Loucy (cell line): ENCODE data around the gene FSIP2.

ENCODE experiments used
- H2AFZ ChIP-seq: fragments of 200-600 bp; sonication (generic); 2 replicates; pipeline ENCODE4 v1.6.0; 2016; ENCODE audit warnings: antibody characterized with exemption, mild to moderate bottlenecking, low read length, moderate library complexity
- H3F3A ChIP-seq: fragments of 200-600 bp; 2 replicates; pipeline ENCODE4 v1.6.0; 2016; ENCODE audit warnings: antibody characterized with exemption, low read depth, mild to moderate bottlenecking
- H3K27me3 ChIP-seq: fragments of 200-600 bp; sonication (generic); 2 replicates; pipeline ENCODE4 v1.6.1; 2014; ENCODE audit warnings: low read length, mild to moderate bottlenecking; ENCODE audit not compliant: insufficient read depth, poor library complexity, severe bottlenecking
- H3K36me3 ChIP-seq: fragments of 200-600 bp; sonication (generic); 2 replicates; pipeline ENCODE4 v1.6.1; 2016; ENCODE audit warnings: low read length; ENCODE audit not compliant: insufficient read depth
- H3K4me1 ChIP-seq: fragments of 200-600 bp; sonication (generic); 2 replicates; pipeline ENCODE4 v1.5.1; 2014; ENCODE audit warnings: low read length, mild to moderate bottlenecking; ENCODE audit not compliant: insufficient read depth, poor library complexity, severe bottlenecking
- H3K4me2 ChIP-seq: fragments of 200-600 bp; sonication (generic); 2 replicates; pipeline ENCODE4 v1.6.0; 2014; ENCODE audit warnings: antibody characterized with exemption, low read length, low read depth, mild to moderate bottlenecking; ENCODE audit not compliant: poor library complexity, severe bottlenecking
- H3K4me3 ChIP-seq: fragments of 200-600 bp; sonication (generic); 2 replicates; pipeline ENCODE4 v1.5.1; 2014; ENCODE audit warnings: low read length, mild to moderate bottlenecking, mixed read lengths; ENCODE audit not compliant: poor library complexity, severe bottlenecking
- H3K79me2 ChIP-seq: fragments of 200-600 bp; sonication (generic); 2 replicates; pipeline ENCODE4 v1.6.1; 2014; ENCODE audit warnings: low read length; ENCODE audit not compliant: insufficient read depth
- H3K9ac ChIP-seq: fragments of 200-600 bp; sonication (generic); 2 replicates; pipeline ENCODE4 v1.6.0; 2014; ENCODE audit warnings: mild to moderate bottlenecking, low read depth, low read length, moderate library complexity; ENCODE audit not compliant: poor library complexity, severe bottlenecking
- H3K9me2 ChIP-seq: fragments of 200-600 bp; sonication (generic); replicated peaks from 2 replicates; pipeline ENCODE4 v1.6.1; 2016; ENCODE audit warnings: low read depth, low read length, mixed read lengths
- H3K9me3 ChIP-seq: fragments of 200-600 bp; sonication (generic); 2 replicates; pipeline ENCODE4 v1.6.1; 2014; ENCODE audit warnings: mild to moderate bottlenecking, antibody characterized with exemption, low read length, low read depth; ENCODE audit not compliant: insufficient read depth
- H4K20me1 ChIP-seq: fragments of 200-600 bp; sonication (generic); 2 replicates; pipeline ENCODE4 v1.6.0; 2014; ENCODE audit warnings: antibody characterized with exemption, low read length, mild to moderate bottlenecking; ENCODE audit not compliant: insufficient read depth, poor library complexity, severe bottlenecking
- EZH2phosphoT487 ChIP-seq: fragments of 200-600 bp; IDR thresholded peaks from 2 replicates; pipeline ENCODE4 v1.6.1; 2018; ENCODE audit warnings: antibody characterized with exemption, mild to moderate bottlenecking, moderate library complexity, borderline replicate concordance
- TF ChIP-seq, protein P1 (sequence below): fragments of 200-600 bp; sonication (generic); conservative IDR thresholded peaks from 2 replicates; pipeline ENCODE4 v1.5.1; 2014; ENCODE audit warnings: mild to moderate bottlenecking, antibody characterized with exemption, low read length

The FSIP2 gene

DNA sequence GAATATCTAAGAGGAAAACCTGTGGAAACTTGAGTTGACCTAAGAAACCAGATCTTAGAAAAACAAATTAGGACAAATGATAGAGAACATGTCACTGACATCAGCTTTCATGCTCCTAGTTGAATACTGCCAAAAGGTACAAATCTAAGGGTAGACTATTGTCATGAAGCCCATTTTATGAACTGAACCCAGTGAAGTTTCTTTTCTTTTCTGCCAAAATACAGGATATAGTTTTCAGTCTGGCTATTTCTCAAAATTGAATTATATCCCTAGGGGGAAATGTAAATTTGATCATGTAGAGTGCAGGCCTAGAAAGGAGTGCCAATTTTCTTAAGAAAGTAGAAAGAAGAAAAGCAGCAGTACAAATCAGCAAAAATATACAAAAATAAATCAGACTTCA lies 46.6 kb downstream of the FSIP2 start:
- Histone ChIP-seq H3K79me2 (no peaks in the 10 kb centered on the region), H3K36me3 (no peaks in the 10 kb centered on the region), H3K9ac (no peak overlapping the region), H3K9me3 (no peaks in the 10 kb centered on the region; the same call in 1 of the 2 replicates), H4K20me1 (no peaks in the 10 kb centered on the region), H3F3A (no peaks in the 10 kb centered on the region), H2AFZ (no peak overlapping the region), H3K4me2 (no peak overlapping the region), H3K9me2 (no peaks in the 10 kb centered on the region), H3K4me3 (no peak overlapping the region), H3K27me3 (no peaks in the 10 kb centered on the region), H3K4me1 (no peaks in the 10 kb centered on the region)
- TF ChIP-seq, protein P1, sequence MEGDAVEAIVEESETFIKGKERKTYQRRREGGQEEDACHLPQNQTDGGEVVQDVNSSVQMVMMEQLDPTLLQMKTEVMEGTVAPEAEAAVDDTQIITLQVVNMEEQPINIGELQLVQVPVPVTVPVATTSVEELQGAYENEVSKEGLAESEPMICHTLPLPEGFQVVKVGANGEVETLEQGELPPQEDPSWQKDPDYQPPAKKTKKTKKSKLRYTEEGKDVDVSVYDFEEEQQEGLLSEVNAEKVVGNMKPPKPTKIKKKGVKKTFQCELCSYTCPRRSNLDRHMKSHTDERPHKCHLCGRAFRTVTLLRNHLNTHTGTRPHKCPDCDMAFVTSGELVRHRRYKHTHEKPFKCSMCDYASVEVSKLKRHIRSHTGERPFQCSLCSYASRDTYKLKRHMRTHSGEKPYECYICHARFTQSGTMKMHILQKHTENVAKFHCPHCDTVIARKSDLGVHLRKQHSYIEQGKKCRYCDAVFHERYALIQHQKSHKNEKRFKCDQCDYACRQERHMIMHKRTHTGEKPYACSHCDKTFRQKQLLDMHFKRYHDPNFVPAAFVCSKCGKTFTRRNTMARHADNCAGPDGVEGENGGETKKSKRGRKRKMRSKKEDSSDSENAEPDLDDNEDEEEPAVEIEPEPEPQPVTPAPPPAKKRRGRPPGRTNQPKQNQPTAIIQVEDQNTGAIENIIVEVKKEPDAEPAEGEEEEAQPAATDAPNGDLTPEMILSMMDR = no peak
- TF ChIP-seq EZH2phosphoT487 = no peak

DNA sequence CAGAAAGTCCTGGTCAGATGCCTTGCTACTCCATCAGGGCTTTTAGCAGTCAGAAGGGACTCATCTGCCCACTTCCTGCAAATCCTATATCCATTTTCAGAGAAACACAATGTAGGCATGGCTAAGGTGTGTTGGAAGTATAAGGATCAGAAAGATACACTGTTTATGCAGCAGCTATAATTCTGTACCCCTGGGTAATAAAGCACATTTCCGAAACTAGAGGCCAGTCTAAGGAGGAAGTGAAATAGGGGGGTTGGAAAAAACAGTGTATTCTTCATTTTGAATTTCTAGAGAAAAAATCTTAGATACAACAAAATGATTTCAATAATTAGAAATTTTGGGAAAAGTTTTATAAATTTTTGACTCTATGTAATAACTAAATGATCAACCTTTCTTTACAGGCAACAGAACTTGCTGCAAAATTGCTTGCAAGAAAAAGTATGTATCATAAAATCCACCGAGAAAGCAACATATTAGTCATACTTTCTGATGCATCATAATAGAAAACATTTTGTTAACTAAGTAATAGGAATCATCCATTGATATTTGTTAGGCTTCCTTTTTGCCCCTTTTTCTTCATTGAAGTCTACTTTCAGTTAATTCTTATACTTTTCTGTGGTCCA lies 47.4 kb downstream of the FSIP2 start:
- no peaks in the 10 kb centered on the region for H4K20me1 ChIP-seq
- no peaks in the 10 kb centered on the region for H3K79me2 ChIP-seq
- no peak overlapping the region for H3K9ac ChIP-seq
- H3K4me1 ChIP-seq = no peaks in the 10 kb centered on the region
- TF ChIP-seq EZH2phosphoT487 = no peak
- TF ChIP-seq, protein P1 = no peak
- H3K27me3 ChIP-seq = no peaks in the 10 kb centered on the region
- H3K4me3 ChIP-seq = no peak overlapping the region
- H3K36me3 ChIP-seq = no peaks in the 10 kb centered on the region
- no peaks in the 10 kb centered on the region; the same call in 1 of the 2 replicates for H3K9me3 ChIP-seq
- no peaks in the 10 kb centered on the region for H3F3A ChIP-seq
- H2AFZ ChIP-seq = no peak overlapping the region
- no peak overlapping the region for H3K4me2 ChIP-seq
- no peaks in the 10 kb centered on the region for H3K9me2 ChIP-seq

DNA sequence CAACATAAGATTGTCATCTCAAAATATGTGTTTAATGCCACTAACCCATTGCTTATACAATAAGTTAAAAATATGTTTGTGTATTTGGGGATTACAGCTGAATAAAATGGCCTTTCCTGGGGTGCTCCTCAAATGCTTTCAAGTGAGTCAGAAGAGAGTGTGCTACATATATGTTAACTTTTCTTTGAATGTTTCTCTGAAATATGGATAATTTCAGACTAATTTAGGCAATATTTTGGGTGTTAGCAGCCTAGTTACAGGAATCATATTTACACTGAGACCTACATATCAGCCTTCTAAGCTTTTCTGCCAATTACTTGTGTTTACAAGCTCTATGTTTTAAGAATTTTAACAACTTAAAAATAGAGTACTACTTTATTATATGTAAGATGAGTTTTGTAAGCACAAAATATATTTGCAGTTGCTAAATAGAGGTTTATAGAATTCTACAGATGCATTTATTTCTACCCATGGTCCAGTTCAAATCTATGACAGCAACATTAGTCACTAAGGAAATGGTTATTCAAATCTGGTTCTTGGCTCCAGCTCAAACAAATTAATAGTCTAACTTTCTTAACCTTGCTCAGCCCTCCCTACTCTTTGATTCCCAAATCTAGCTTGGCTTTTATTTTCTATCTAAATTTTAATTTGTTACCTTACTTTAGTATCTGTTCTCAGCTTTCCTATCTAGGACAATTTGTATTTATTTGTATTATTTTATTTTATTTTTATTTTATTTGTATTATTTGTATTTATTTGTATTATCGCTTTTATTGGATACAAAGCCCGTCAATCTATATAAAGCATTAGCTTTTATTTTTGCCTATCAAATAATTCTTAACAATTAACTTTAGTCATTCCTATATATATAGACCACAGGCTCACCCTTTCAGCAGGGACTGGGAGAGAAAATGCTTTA lies 48.9 kb downstream of the FSIP2 start:
- H3K9ac ChIP-seq = no peak overlapping the region

More for the DNA sequence above, 48.9 kb downstream of the FSIP2 start:
- Histone ChIP-seq H3K9me3 (no peaks in the 10 kb centered on the region; the same call in 1 of the 2 replicates), H3F3A (no peaks in the 10 kb centered on the region), H4K20me1 (no peaks in the 10 kb centered on the region), H3K27me3 (no peaks in the 10 kb centered on the region), H3K4me2 (no peak overlapping the region), H2AFZ (no peak overlapping the region), H3K36me3 (no peaks in the 10 kb centered on the region), H3K4me1 (no peaks in the 10 kb centered on the region), H3K9me2 (no peaks in the 10 kb centered on the region; the same call in 1 of the 2 replicates), H3K4me3 (no peak overlapping the region), H3K79me2 (no peaks in the 10 kb centered on the region)
- TF ChIP-seq, protein P1 = no peak
- TF ChIP-seq EZH2phosphoT487 = no peak
